ENCODE data around the gene C5orf63. TPM values are rescaled to one million over a fixed set of nuclear protein-coding genes. Genes with fewer than 3 reads are reported as not detected.
A peak's percentile ranks its signal among the peaks of the same experiment; 100 is the strongest.

Gene C5orf63
- total and polyA plus RNA-seq, 2 of the 13 experiments (the other 11 are each of a cell fraction or from before 2014, with no cell fraction given), result 7.9 to 8.8 TPM

GRCh38 chr5:127072861-127073846, at the start of gene C5orf63 (continued):
- TF ChIP-seq FOXP4 (CRISPR knock-in tag; IDR thresholded peaks at IDR 0.05) (no peak; the same call in 1 of the 2 replicates), DPF2 (CRISPR knock-in tag; IDR thresholded peaks at IDR 0.05; ENCODE audit: borderline replicate concordance, low read depth) (no peak), ZSCAN25 (CRISPR knock-in tag; IDR thresholded peaks at IDR 0.05) (0 out of 2 replicates have a peak, but pooled peaks have one; percentile 66), RAD21 (CRISPR knock-in tag; IDR thresholded peaks at IDR 0.05) (peak; percentile 36), GATAD1 (CRISPR knock-in tag; IDR thresholded peaks at IDR 0.05) (peak; percentile 80), KLF6 (CRISPR knock-in tag; IDR thresholded peaks at IDR 0.05) (no peak; the same call in 1 of the 2 replicates), ARNT2 (CRISPR knock-in tag; IDR thresholded peaks at IDR 0.05; ENCODE audit: low read depth) (peak; percentile 88), ZEB1 (IDR thresholded peaks at IDR 0.05; ENCODE audit: insufficient replicate concordance, low read depth) (peak; percentile 74), ZBTB42 (CRISPR knock-in tag; IDR thresholded peaks at IDR 0.05) (no peak; the same call in 1 of the 2 replicates), ZNF430 (CRISPR knock-in tag; IDR thresholded peaks at IDR 0.05) (no peak), CBX2 (IDR thresholded peaks at IDR 0.05; ENCODE audit: low read depth, low read length) (no peak), CBX2 (CRISPR knock-in tag; IDR thresholded peaks at IDR 0.05; ENCODE audit: low read depth) (no peak), FIP1L1 (IDR thresholded peaks at IDR 0.05; ENCODE audit: borderline replicate concordance, insufficient read depth, low read depth, low read length) (no peak), ZNF276 (CRISPR knock-in tag; IDR thresholded peaks at IDR 0.05; ENCODE audit: low read depth) (peak; percentile 36; the same call in 1 of the 2 replicates), FOXA3 (CRISPR knock-in tag; IDR thresholded peaks at IDR 0.05) (0 out of 2 replicates have a peak, but pooled peaks have one; percentile 23), NCOA2 (CRISPR knock-in tag; IDR thresholded peaks at IDR 0.05) (no peak; the same call in 1 of the 2 replicates), KDM2A (CRISPR knock-in tag; IDR thresholded peaks at IDR 0.05; ENCODE audit: borderline replicate concordance, low read depth) (peak; percentile 82), ZNF614 (CRISPR knock-in tag; IDR thresholded peaks at IDR 0.05; ENCODE audit: borderline replicate concordance) (peak; percentile 63; the same call in 1 of the 2 replicates), SIX1 (CRISPR knock-in tag; IDR thresholded peaks at IDR 0.05; ENCODE audit: borderline replicate concordance) (no peak), IRF1 (CRISPR knock-in tag; IDR thresholded peaks at IDR 0.05; ENCODE audit: low read depth) (0 out of 2 replicates have a peak, but pooled peaks have one; percentile 48), LRRFIP1 (CRISPR knock-in tag; conservative IDR thresholded peaks at IDR 0.05) (no peak)
